T-cell (primary cell): ENCODE results near the gene SLC41A3. TPM values are rescaled to one million over a fixed set of nuclear protein-coding genes. Genes with fewer than 3 reads are reported as not detected.

ENCODE experiments used
- ATAC-seq, 4 experiments: fragments of 200-7000 bp in 3 of 4; fragments of 150-1000 bp in 1 of 4; cut with Tn5 transposase; replicated peaks in 1 of 4; 1 replicate in 3 of 4; 2 replicates in 1 of 4; pipeline ENCODE4 v1.10.0; 2021; ENCODE audit warnings: moderate library complexity in 3 of 4, mild to moderate bottlenecking in 2 of 4, moderate number of reproducible peaks in 1 of 4
- CTCF ChIA-PET, 2 donors: fragments of 300-600 bp; sonication (Branson Sonifier 250); formaldehyde crosslinking; loops; one replicate each; lab custom pipeline; 2022; ENCODE audit warnings: antibody characterized with exemption in 2 of 2; lab: Charles Lee
- POLR2A ChIA-PET, 2 donors: fragments of 300-600 bp; sonication (Branson Sonifier 250); formaldehyde crosslinking; loops; one replicate each; lab custom pipeline; 2022; ENCODE audit warnings: antibody characterized with exemption in 2 of 2; lab: Charles Lee
- DNase-seq, 35 experiments: peaks; one replicate each; pipeline versions ENCODE4 v3.0.0 to v3.0.0-alpha.2; 2013 to 2023
- H3K27ac ChIP-seq: one replicate; pipeline ENCODE4 v1.5.1; 2013; ENCODE audit warnings: low read length
- H3K27me3 ChIP-seq, 2 experiments: replicated peaks in 1 of 2; 1 replicate in 1 of 2; 2 replicates in 1 of 2; pipeline versions ENCODE4 v1.6.1 to v1.7.0; 2013; ENCODE audit warnings: low read length in 1 of 2, mixed read lengths in 1 of 2; ENCODE audit not compliant: control insufficient read depth in 2 of 2, insufficient read depth in 2 of 2; ENCODE audit errors: extremely low read depth in 1 of 2
- H3K36me3 ChIP-seq, 2 donors: 1 replicate in 1 of 2; 2 replicates in 1 of 2; pipeline versions ENCODE4 v1.6.1 to v1.7.0; 2013; ENCODE audit warnings: low read length in 1 of 2; ENCODE audit not compliant: control insufficient read depth in 2 of 2, insufficient read depth in 1 of 2; ENCODE audit errors: extremely low read depth in 1 of 2
- H3K4me1 ChIP-seq, 2 experiments: 1 replicate in 1 of 2; 2 replicates in 1 of 2; pipeline versions ENCODE4 v1.6.1 to v1.7.0; 2013; ENCODE audit warnings: low read length in 2 of 2, mixed read lengths in 1 of 2; ENCODE audit not compliant: insufficient read depth in 2 of 2, control insufficient read depth in 1 of 2; ENCODE audit errors: extremely low read depth in 1 of 2
- H3K4me3 ChIP-seq, 2 donors: 1 replicate in 1 of 2; 2 replicates in 1 of 2; pipeline versions ENCODE4 v1.5.1 to v1.7.0; 2013; ENCODE audit warnings: mild to moderate bottlenecking in 2 of 2, low read length in 1 of 2, moderate library complexity in 1 of 2; ENCODE audit not compliant: control insufficient read depth in 1 of 2; ENCODE audit errors: extremely low read depth in 1 of 2
- H3K9me3 ChIP-seq: 2 replicates; pipeline ENCODE4 v1.7.0; 2013
- H3K27ac Mint-ChIP-seq, 2 donors: one replicate each; pipeline ENCODE4 v1.8.0; 2020 to 2021; ENCODE audit warnings: mild to moderate bottlenecking in 2 of 2, mixed read lengths in 2 of 2
- H3K27me3 Mint-ChIP-seq, 2 donors: one replicate each; pipeline ENCODE4 v1.8.0; 2021 to 2022; ENCODE audit warnings: mixed read lengths in 2 of 2
- H3K36me3 Mint-ChIP-seq: one replicate; pipeline ENCODE4 v1.8.0; 2021; ENCODE audit warnings: mixed read lengths
- H3K4me1 Mint-ChIP-seq, 3 donors: one replicate each; pipeline ENCODE4 v1.8.0; 2020 to 2022; ENCODE audit warnings: mixed read lengths in 3 of 3, mild to moderate bottlenecking in 1 of 3
- H3K4me3 Mint-ChIP-seq, 3 donors: one replicate each; pipeline ENCODE4 v1.8.0; 2020 to 2022; ENCODE audit warnings: mild to moderate bottlenecking in 3 of 3, mixed read lengths in 3 of 3, moderate library complexity in 3 of 3
- H3K9me3 Mint-ChIP-seq, 3 donors: one replicate each; pipeline ENCODE4 v1.8.0; 2020 to 2022; ENCODE audit warnings: mixed read lengths in 3 of 3
- WGBS: methylation state at CpG from one replicate; pipeline ENCODE4 v1.1.5; 2013; ENCODE audit warnings: missing lambda C conversion rate; ENCODE audit not compliant: insufficient coverage; 5-methylcytosine and 5-hydroxymethylcytosine counted together
- total RNA-seq, 35 experiments: library from RNA in 6 of 35; stranded (reverse) in 6 of 35; fragments of 120-200 nt in 1 of 35; gene quantifications; one replicate each; pipeline versions ENCODE4 v1.2.1 to v1.2.4 and lab custom pipeline; 2013 to 2026

Gene SLC41A3
- total RNA-seq, 5 donors from 2014 or later (not counting 1 experiment from before 2014, with no cell fraction given), result 24.8 to 38.6 (median 34.5) TPM

GRCh38 chr3:126031981-126032471, 51.9 kb downstream of the SLC41A3 start:
- H3K27me3 ChIP-seq, result no peaks in the 10 kb centered on the region
- no peak overlapping the region for H3K4me3 ChIP-seq
- DNase-seq, result no peak
- ATAC-seq, result no peak
- peaks cover 0 to 25% of the 10 kb centered on the region in 2 donors for H3K36me3 ChIP-seq
- peaks cover 0 to 4% of the 10 kb centered on the region in 2 experiments for H3K4me1 ChIP-seq
- H3K9me3 Mint-ChIP-seq, result peaks cover 4 to 18% (median 4%) of the 10 kb centered on the region in 3 donors
- H3K27ac Mint-ChIP-seq, result no peak overlapping the region
- peaks cover 81% of the 10 kb centered on the region for H3K36me3 Mint-ChIP-seq
- H3K9me3 ChIP-seq, result no peaks in the 10 kb centered on the region
- no peak overlapping the region for H3K27ac ChIP-seq
- ChIA-PET POLR2A (interaction anchor here in 1 of 2 donors (0.5 kb wide), 1 partner anchor 11 kb away, joined by 5 read pairs; no protein-coding TSS in a partner anchor), CTCF (no interaction called here)
- peaks cover 3 to 10% (median 8%) of the 10 kb centered on the region in 3 donors for H3K4me1 Mint-ChIP-seq
- WGBS, result 95% methylated on average over 8 of the region's 9 CpGs
- H3K27me3 Mint-ChIP-seq, result no peaks in the 10 kb centered on the region
- no peak overlapping the region for H3K4me3 Mint-ChIP-seq

- no CpG with 5 or more reads among the region's 1 CpG for WGBS
- peaks cover 83% of the 10 kb centered on the region for H3K36me3 Mint-ChIP-seq
Measured at GRCh38 chr3:126030455-126030854, 53.5 kb downstream of the SLC41A3 start.

GRCh38 chr3:126029241-126029640, 54.7 kb downstream of the SLC41A3 start:
- CTCF ChIA-PET, result no interaction called here
- Histone ChIP-seq H3K9me3 (no peaks in the 10 kb centered on the region), H3K4me1 (peaks cover 0 to 21% of the 10 kb centered on the region in 2 experiments), H3K36me3 (peaks cover 8 to 38% of the 10 kb centered on the region in 2 donors), H3K4me3 (no peak overlapping the region), H3K27me3 (no peaks in the 10 kb centered on the region), H3K27ac (no peak overlapping the region)
- Mint-ChIP-seq H3K4me3 (no peak overlapping the region), H3K4me1 (peaks cover 10 to 16% (median 13%) of the 10 kb centered on the region in 3 donors), H3K27me3 (no peaks in the 10 kb centered on the region), H3K27ac (no peak overlapping the region), H3K36me3 (peaks cover 85% of the 10 kb centered on the region), H3K9me3 (peaks cover 4 to 17% (median 4%) of the 10 kb centered on the region in 3 donors)
- DNase-seq, result no peak
- ATAC-seq, result no peak
- POLR2A ChIA-PET, result no interaction called here

More at GRCh38 chr3:126030455-126030854, 53.5 kb downstream of the SLC41A3 start:
- ChIA-PET POLR2A (no interaction called here), CTCF (no interaction called here)
- H3K27me3 ChIP-seq, result no peaks in the 10 kb centered on the region
- no peaks in the 10 kb centered on the region for H3K9me3 ChIP-seq
- Mint-ChIP-seq H3K27me3 (no peaks in the 10 kb centered on the region), H3K4me1 (peaks cover 10 to 21% (median 17%) of the 10 kb centered on the region in 3 donors), H3K9me3 (peaks cover 4 to 17% (median 4%) of the 10 kb centered on the region in 3 donors), H3K4me3 (no peak overlapping the region), H3K27ac (no peak overlapping the region)
- ATAC-seq (no peak), DNase-seq (no peak)
- H3K36me3 ChIP-seq, result peaks cover 5 to 34% of the 10 kb centered on the region in 2 donors
- H3K27ac ChIP-seq, result no peak overlapping the region
- H3K4me1 ChIP-seq, result peaks cover 0 to 20% of the 10 kb centered on the region in 2 experiments
- no peak overlapping the region for H3K4me3 ChIP-seq

- peaks cover 10 to 40% of the 10 kb centered on the region in 2 donors for H3K36me3 ChIP-seq
- Mint-ChIP-seq H3K4me3 (no peak overlapping the region), H3K36me3 (peaks cover 76% of the 10 kb centered on the region), H3K27me3 (no peaks in the 10 kb centered on the region), H3K4me1 (peaks cover 10 to 13% (median 13%) of the 10 kb centered on the region in 3 donors), H3K9me3 (peaks cover 4 to 17% (median 4%) of the 10 kb centered on the region in 3 donors), H3K27ac (no peak overlapping the region)
- no peak overlapping the region for H3K27ac ChIP-seq
- no peak for DNase-seq
- H3K4me3 ChIP-seq, result peak overlapping the region in 1 of 2 donors; percentile 12
- no peak for ATAC-seq
- no peaks in the 10 kb centered on the region for H3K9me3 ChIP-seq
- 100% methylated on average over 3 of the region's 4 CpGs for WGBS
- peaks cover 0 to 21% of the 10 kb centered on the region in 2 experiments for H3K4me1 ChIP-seq
- ChIA-PET POLR2A (no interaction called here), CTCF (no interaction called here)
- H3K27me3 ChIP-seq, result no peaks in the 10 kb centered on the region
Measured at GRCh38 chr3:126028096-126028495, 55.8 kb downstream of the SLC41A3 start.

GRCh38 chr3:126026761-126027160, 57.2 kb downstream of the SLC41A3 start:
- Histone ChIP-seq H3K27ac (peak overlapping the region; percentile 44), H3K36me3 (peaks cover 13 to 40% of the 10 kb centered on the region in 2 donors), H3K4me1 (peaks cover 0 to 21% of the 10 kb centered on the region in 2 experiments), H3K9me3 (no peaks in the 10 kb centered on the region), H3K4me3 (no peak overlapping the region), H3K27me3 (no peaks in the 10 kb centered on the region)
- H3K4me3 Mint-ChIP-seq, result no peak overlapping the region
- H3K27ac Mint-ChIP-seq, result peak overlapping the region; percentile 3 to 84
- ChIA-PET CTCF (no interaction called here), POLR2A (no interaction called here)
- no peaks in the 10 kb centered on the region for H3K27me3 Mint-ChIP-seq
- 75% methylated on average over 5 of the region's 6 CpGs for whole genome bisulfite sequencing
- H3K36me3 Mint-ChIP-seq, result peaks cover 73% of the 10 kb centered on the region
- H3K4me1 Mint-ChIP-seq, result peaks cover 10 to 13% (median 13%) of the 10 kb centered on the region in 3 donors
- no peak for ATAC-seq
- DNase-seq, result no peak
- H3K9me3 Mint-ChIP-seq, result peaks cover 4 to 17% (median 4%) of the 10 kb centered on the region in 3 donors

GRCh38 chr3:126026277-126026751, 57.6 kb downstream of the SLC41A3 start:
- ChIA-PET POLR2A (no interaction called here), CTCF (no interaction called here)
- 62% methylated on average over 11 of the region's 11 CpGs for WGBS
- peak in 2 of 35 experiments; percentile 3 to 27 for DNase-seq
- peaks cover 10 to 13% (median 13%) of the 10 kb centered on the region in 3 donors for H3K4me1 Mint-ChIP-seq
- H3K27ac Mint-ChIP-seq, result peak overlapping the region; percentile 3 to 84
- Histone ChIP-seq H3K9me3 (no peaks in the 10 kb centered on the region), H3K27ac (peak overlapping the region; percentile 44), H3K36me3 (peaks cover 13 to 40% of the 10 kb centered on the region in 2 donors), H3K27me3 (no peaks in the 10 kb centered on the region), H3K4me3 (no peak overlapping the region), H3K4me1 (peaks cover 0 to 21% of the 10 kb centered on the region in 2 experiments)
- H3K4me3 Mint-ChIP-seq, result no peak overlapping the region
- peak in 1 of 4 experiments; percentile 61 for ATAC-seq
- H3K27me3 Mint-ChIP-seq, result no peaks in the 10 kb centered on the region
- H3K36me3 Mint-ChIP-seq, result peaks cover 73% of the 10 kb centered on the region
- H3K9me3 Mint-ChIP-seq, result peaks cover 4 to 17% (median 4%) of the 10 kb centered on the region in 3 donors
